ENCODE results near the gene L3MBTL4. TPM values are rescaled to one million over a fixed set of nuclear protein-coding genes. Genes with fewer than 3 reads are reported as not detected.

Gene L3MBTL4
- total and polyA plus RNA-seq, 11 donors = 0.27 to 3.3 (median 1.2) TPM

DNA sequence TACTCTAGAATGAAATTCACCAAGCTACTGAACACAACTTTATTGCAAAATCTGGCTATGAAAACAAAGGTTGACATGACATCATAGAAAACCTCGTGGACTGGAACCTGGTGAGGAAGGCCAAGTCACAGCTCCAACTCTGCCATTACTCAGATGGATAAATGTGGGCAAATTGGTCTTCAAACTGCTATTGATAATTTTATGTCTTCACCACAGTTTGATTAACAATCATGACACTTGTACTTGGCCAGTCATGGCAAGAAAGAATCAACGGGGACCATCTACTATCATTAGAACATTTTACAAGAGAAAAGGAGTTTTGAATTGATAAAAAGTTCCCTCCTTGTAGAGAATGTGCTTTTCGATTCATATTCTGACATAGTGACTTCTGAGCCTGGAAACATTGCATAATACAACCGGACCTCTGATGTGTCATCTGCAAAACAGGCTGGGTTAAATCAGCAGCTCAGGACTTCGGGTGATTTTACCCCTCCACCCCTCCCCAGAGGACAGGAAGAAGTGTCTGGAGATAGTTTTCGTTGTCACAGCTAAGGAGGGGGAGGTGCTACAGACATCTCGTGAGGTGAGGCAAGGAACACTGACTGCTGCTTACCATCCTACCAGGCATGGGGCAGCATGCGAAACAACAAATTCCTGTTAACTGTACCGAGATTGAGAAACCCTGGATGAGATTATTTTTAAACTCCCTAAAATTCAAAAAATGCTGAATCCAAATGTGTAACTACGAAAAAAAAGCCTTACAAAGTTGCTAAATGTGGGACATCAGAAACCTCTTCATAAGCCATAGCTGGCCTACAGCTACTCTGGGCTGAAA lies 8.4 kb downstream of the L3MBTL4 start:
- Histone ChIP-seq H3K9me3 (no peaks in the 10 kb centered on the region), H3K36me3 (no peaks in the 10 kb centered on the region), H3K27ac (no peak overlapping the region), H3K27me3 (peaks cover 0 to 3% (median 0%) of the 10 kb centered on the region in 9 donors), H3K4me1 (peaks cover 0 to 12% (median 0%) of the 10 kb centered on the region in 12 donors), H3K4me3 (no peak overlapping the region)
- intact Hi-C loops (cut with DNase I) = no loop called here
- TF ChIP-seq POLR2A (IDR thresholded peaks at IDR 0.05) (no peak), CTCF (IDR thresholded peaks at IDR 0.05) (no peak)
- DNase-seq = no peak
- 69 to 79% (median 72%) methylated on average over 10 of the region's 10 CpGs for whole genome bisulfite sequencing, 4 donors
- ATAC-seq = peak in 2 of 4 donors; percentile 22 to 56

DNA sequence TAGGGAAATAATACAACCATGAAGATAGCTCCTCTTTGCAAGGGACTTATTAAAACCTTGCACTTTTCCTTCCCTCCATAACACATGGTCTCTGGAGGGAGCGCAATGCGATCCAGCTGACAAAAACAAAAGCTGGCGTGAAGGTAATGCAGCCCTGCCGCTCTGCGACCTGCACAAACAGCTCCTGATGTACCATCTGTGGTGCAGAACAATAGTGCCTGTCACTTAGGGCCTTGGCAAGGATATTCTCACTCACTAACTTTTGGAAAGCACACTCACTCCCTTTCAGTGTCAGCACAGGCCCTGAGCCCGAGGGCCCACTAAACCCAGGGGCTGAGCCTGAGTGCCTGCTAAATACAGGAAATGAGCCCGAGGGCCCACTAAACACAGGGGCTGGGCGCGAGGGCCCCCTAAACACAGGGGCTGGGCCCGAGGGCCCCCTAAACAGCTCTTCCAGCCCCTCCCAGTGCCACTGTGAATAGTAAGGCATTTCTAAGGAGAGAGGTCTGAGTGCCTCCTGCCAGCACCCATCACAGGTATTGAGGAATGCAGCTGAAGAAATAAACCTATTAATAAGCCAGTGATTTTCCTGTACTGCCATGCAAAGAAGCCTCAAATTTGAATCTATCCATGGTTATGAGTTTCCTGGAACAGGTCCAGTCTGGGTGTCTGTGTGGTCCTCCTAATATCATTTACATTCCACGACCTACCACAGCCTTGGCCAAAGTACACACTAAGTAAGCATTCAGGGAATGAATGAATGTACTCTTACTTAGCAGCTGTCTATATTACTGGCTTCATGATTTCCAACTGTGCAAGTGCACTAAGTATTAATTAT lies 9.3 kb downstream of the L3MBTL4 start:
- Histone ChIP-seq H3K36me3 (no peaks in the 10 kb centered on the region), H3K27me3 (peaks cover 0 to 3% (median 0%) of the 10 kb centered on the region in 9 donors), H3K4me3 (no peak overlapping the region), H3K9me3 (no peaks in the 10 kb centered on the region), H3K27ac (no peak overlapping the region), H3K4me1 (peaks cover 0 to 12% (median 0%) of the 10 kb centered on the region in 12 donors)
- ATAC-seq = no peak
- no peak for TF ChIP-seq CTCF (IDR thresholded peaks at IDR 0.05)
- no peak for TF ChIP-seq POLR2A (IDR thresholded peaks at IDR 0.05)
- no peak for DNase-seq
- intact Hi-C loops (cut with DNase I) = no loop called here
- WGBS, 4 donors = 83 to 94% (median 86%) methylated on average over 7 to 11 of the region's 11 CpGs

- Histone ChIP-seq H3K27ac (no peak overlapping the region), H3K27me3 (peaks cover 0 to 3% (median 0%) of the 10 kb centered on the region in 9 donors), H3K36me3 (no peaks in the 10 kb centered on the region), H3K9me3 (no peaks in the 10 kb centered on the region), H3K4me3 (no peak overlapping the region), H3K4me1 (peaks cover 0 to 12% (median 0%) of the 10 kb centered on the region in 12 donors)
- DNase-seq (no peak), ATAC-seq (no peak)
- TF ChIP-seq CTCF (IDR thresholded peaks at IDR 0.05) = no peak
- TF ChIP-seq POLR2A (IDR thresholded peaks at IDR 0.05) = no peak
- WGBS, 4 donors = 86 to 91% (median 91%) methylated on average over 5 of the region's 5 CpGs
- intact Hi-C loops (cut with DNase I) = loop anchor here in 3 of 10 donors (5.0 kb wide), 1 partner anchor 528 kb away; no protein-coding TSS in a partner anchor
Observed at GRCh38 chr18:6404834-6405233, 9.9 kb downstream of the L3MBTL4 start.

- Histone ChIP-seq H3K4me3 (no peak overlapping the region), H3K36me3 (no peaks in the 10 kb centered on the region), H3K9me3 (no peaks in the 10 kb centered on the region), H3K27ac (no peak overlapping the region), H3K27me3 (peaks cover 0 to 3% (median 0%) of the 10 kb centered on the region in 9 donors), H3K4me1 (peaks cover 0 to 10% (median 0%) of the 10 kb centered on the region in 12 donors)
- intact Hi-C loops (cut with DNase I) = loop anchor here in 3 of 10 donors (5.0 kb wide), 1 partner anchor 524 kb away; no protein-coding TSS in a partner anchor
- DNase-seq (no peak), ATAC-seq (peak in 2 of 4 donors; percentile 32 to 60)
- WGBS, 4 donors = 62 to 67% (median 65%) methylated on average over 8 of the region's 8 CpGs
- TF ChIP-seq POLR2A (IDR thresholded peaks at IDR 0.05) = no peak
- TF ChIP-seq CTCF (IDR thresholded peaks at IDR 0.05) = peak in 6 of 12 donors; percentile 25 to 51 (median 32)
Observed at GRCh38 chr18:6401687-6402086, 13.0 kb downstream of the L3MBTL4 start.

Data from heart left ventricle (tissue), 16 donors.